Mesenchymal stem cell (in vitro differentiated cells and primary cell): ENCODE results near the gene PZP.
"Not testable (repeated sequence)": the region's sequence is repeated elsewhere in the genome, so short reads cannot be mapped to it uniquely, and the experiment has no call there.

ENCODE experiments used
- DNase-seq: peaks from one replicate; pipeline ENCODE4 v3.0.0-alpha.2; 2013
- H2AFZ ChIP-seq: one replicate; pipeline ENCODE4 v1.6.1; 2013; ENCODE audit warnings: low read depth, mild to moderate bottlenecking, control low read depth, inconsistent platforms, low read length, moderate library complexity
- H2AK5ac ChIP-seq: 2 replicates; pipeline ENCODE4 v1.6.1; 2013; ENCODE audit warnings: low read length, moderate library complexity, mild to moderate bottlenecking, inconsistent platforms; ENCODE audit not compliant: severe bottlenecking
- H2BK120ac ChIP-seq: one replicate; pipeline ENCODE4 v1.6.1; 2013; ENCODE audit warnings: low read depth, mild to moderate bottlenecking, inconsistent platforms, low read length, moderate library complexity
- H2BK12ac ChIP-seq, 2 experiments: one replicate each; pipeline ENCODE4 v1.6.1; 2013; ENCODE audit warnings: inconsistent platforms in 2 of 2, low read length in 2 of 2, mild to moderate bottlenecking in 2 of 2, moderate library complexity in 2 of 2, control low read depth in 1 of 2
- H2BK15ac ChIP-seq: one replicate; pipeline ENCODE4 v1.6.1; 2013; ENCODE audit warnings: mild to moderate bottlenecking, low read depth, inconsistent platforms; ENCODE audit not compliant: poor library complexity, severe bottlenecking
- H2BK5ac ChIP-seq: 2 replicates; pipeline ENCODE4 v1.6.1; 2013; ENCODE audit warnings: low read depth, mild to moderate bottlenecking, low read length, control low read depth, inconsistent platforms; ENCODE audit not compliant: poor library complexity, severe bottlenecking
- H3K14ac ChIP-seq, 2 experiments: one replicate each; pipeline ENCODE4 v1.6.1; 2013; ENCODE audit warnings: inconsistent platforms in 2 of 2, low read length in 2 of 2, control low read depth in 1 of 2, mild to moderate bottlenecking in 1 of 2, moderate library complexity in 1 of 2
- H3K18ac ChIP-seq, 2 experiments: one replicate each; pipeline ENCODE4 v1.6.1; 2013; ENCODE audit warnings: inconsistent platforms in 2 of 2, low read length in 2 of 2, control low read depth in 1 of 2, low read depth in 1 of 2, mild to moderate bottlenecking in 1 of 2
- H3K23ac ChIP-seq, 2 experiments: one replicate each; pipeline ENCODE4 v1.6.1; 2013; ENCODE audit warnings: inconsistent platforms in 2 of 2, low read length in 2 of 2, mild to moderate bottlenecking in 2 of 2, moderate library complexity in 2 of 2, control low read depth in 1 of 2
- H3K27ac ChIP-seq: 2 replicates; pipeline ENCODE4 v1.5.1; 2013; ENCODE audit warnings: mild to moderate bottlenecking, moderate library complexity, low read length, control low read depth, inconsistent platforms; ENCODE audit not compliant: poor library complexity, severe bottlenecking
- H3K27me3 ChIP-seq, 2 experiments: 2 replicates each; pipeline versions ENCODE4 v1.6.1 to v1.7.0; 2013; ENCODE audit warnings: low read length in 2 of 2, mild to moderate bottlenecking in 2 of 2, moderate library complexity in 2 of 2, control low read depth in 1 of 2, inconsistent platforms in 1 of 2; ENCODE audit not compliant: control insufficient read depth in 1 of 2, insufficient read depth in 1 of 2
- H3K36me3 ChIP-seq, 2 experiments: 2 replicates each; pipeline versions ENCODE4 v1.6.1 to v1.7.0; 2013; ENCODE audit warnings: low read length in 2 of 2, control low read depth in 1 of 2, inconsistent platforms in 1 of 2, low read depth in 1 of 2, mild to moderate bottlenecking in 1 of 2; ENCODE audit not compliant: insufficient read depth in 2 of 2, control insufficient read depth in 1 of 2
- H3K4ac ChIP-seq, 2 experiments: one replicate each; pipeline ENCODE4 v1.6.1; 2013; ENCODE audit warnings: inconsistent platforms in 2 of 2, low read length in 2 of 2, mild to moderate bottlenecking in 2 of 2, moderate library complexity in 2 of 2, control low read depth in 1 of 2, low read depth in 1 of 2
- H3K4me1 ChIP-seq: 2 replicates; pipeline ENCODE4 v1.6.1; 2013; ENCODE audit warnings: low read depth, low read length, control low read depth; ENCODE audit not compliant: control insufficient read depth, insufficient read depth
- H3K4me2 ChIP-seq: 2 replicates; pipeline ENCODE4 v1.6.1; 2013; ENCODE audit warnings: low read length, mild to moderate bottlenecking, inconsistent platforms; ENCODE audit not compliant: poor library complexity, severe bottlenecking
- H3K4me3 ChIP-seq, 2 experiments: 2 replicates each; pipeline versions ENCODE4 v1.5.1 to v1.7.0; 2013; ENCODE audit warnings: low read length in 2 of 2, mild to moderate bottlenecking in 2 of 2, control low read depth in 1 of 2, low read depth in 1 of 2; ENCODE audit not compliant: insufficient read depth in 1 of 2
- H3K79me1 ChIP-seq: replicated peaks from 2 replicates; pipeline ENCODE4 v1.6.1; 2013; ENCODE audit warnings: mild to moderate bottlenecking, control low read depth, low read length, inconsistent platforms; ENCODE audit not compliant: poor library complexity, severe bottlenecking
- H3K9ac ChIP-seq: 2 replicates; pipeline ENCODE4 v1.7.0; 2013; ENCODE audit warnings: mild to moderate bottlenecking, low read length, moderate library complexity
- H3K9me3 ChIP-seq: 2 replicates; pipeline ENCODE4 v1.7.0; 2013; ENCODE audit warnings: mild to moderate bottlenecking, low read length; ENCODE audit not compliant: control insufficient read depth
- H4K8ac ChIP-seq: one replicate; pipeline ENCODE4 v1.6.1; 2013; ENCODE audit warnings: inconsistent platforms, mild to moderate bottlenecking, low read length, moderate library complexity
- H4K91ac ChIP-seq: one replicate; pipeline ENCODE4 v1.6.1; 2013; ENCODE audit warnings: mild to moderate bottlenecking, low read length, inconsistent platforms
- WGBS: methylation state at CpG from one replicate; pipeline ENCODE4 v1.1.7; 2013; ENCODE audit warnings: mixed read lengths; 5-methylcytosine and 5-hydroxymethylcytosine counted together

The PZP gene

DNA sequence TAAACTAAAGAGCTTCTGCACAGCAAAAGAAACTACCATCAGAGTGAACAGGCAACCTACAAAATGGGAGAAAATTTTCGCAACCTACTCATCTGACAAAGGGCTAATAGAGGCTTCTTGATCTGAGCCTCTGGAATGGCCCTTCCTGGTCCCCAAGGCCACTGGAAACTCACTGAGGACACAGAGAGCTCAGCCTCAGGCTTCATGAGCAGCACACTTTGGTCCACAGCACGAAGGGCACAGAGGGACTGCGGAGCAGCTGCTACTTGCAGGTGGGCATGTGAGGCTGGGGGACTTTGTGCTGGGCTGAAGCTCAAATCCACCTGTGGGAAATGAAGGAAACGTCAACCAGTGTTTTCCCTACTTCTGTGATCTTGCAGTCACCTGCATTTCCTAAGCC lies 27.4 kb downstream of the PZP start:
- H3K36me3 ChIP-seq = no peaks in the 10 kb centered on the region
- no peak overlapping the region for H3K4me2 ChIP-seq
- H3K27ac ChIP-seq = no peak overlapping the region
- H3K27me3 ChIP-seq = no peaks in the 10 kb centered on the region
- H2AFZ ChIP-seq = no peak overlapping the region
- H4K91ac ChIP-seq = no peak overlapping the region
- no peak overlapping the region for H2BK15ac ChIP-seq
- H3K14ac ChIP-seq = no peak overlapping the region
- H3K4ac ChIP-seq = no peak overlapping the region
- H2BK120ac ChIP-seq = no peak overlapping the region
- H3K4me3 ChIP-seq = no peak overlapping the region
- H2BK5ac ChIP-seq = no peak overlapping the region
- no peaks in the 10 kb centered on the region for H3K79me1 ChIP-seq
- DNase-seq = no peak
- no peak overlapping the region for H2BK12ac ChIP-seq
- H3K9ac ChIP-seq = no peak overlapping the region
- H3K9me3 ChIP-seq = no peaks in the 10 kb centered on the region
- no peak overlapping the region for H3K23ac ChIP-seq
- H4K8ac ChIP-seq = no peak overlapping the region
- H2AK5ac ChIP-seq = no peak overlapping the region
- 67% methylated on average over 3 of the region's 4 CpGs for WGBS
- no peaks in the 10 kb centered on the region for H3K4me1 ChIP-seq
- no peak overlapping the region for H3K18ac ChIP-seq

DNA sequence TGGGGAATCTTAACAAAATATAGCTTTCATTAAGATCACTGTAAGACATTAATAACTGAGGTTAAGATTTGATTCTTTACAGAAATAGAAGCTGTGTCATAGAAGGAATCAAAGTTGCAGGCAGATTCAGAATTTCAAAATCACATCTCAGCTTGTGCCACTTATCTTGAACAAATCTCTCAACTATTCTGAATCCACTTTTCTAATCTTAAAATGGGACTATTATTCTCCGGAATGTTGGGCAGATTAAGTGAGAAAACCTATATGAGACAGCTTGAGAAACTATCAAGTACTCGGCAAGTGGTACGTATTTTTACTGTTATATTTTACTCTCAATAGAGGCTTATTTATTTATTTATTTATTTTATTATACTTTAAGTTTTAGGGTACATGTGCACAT lies 28.4 kb downstream of the PZP start:
- Histone ChIP-seq H2BK5ac (no peak overlapping the region), H2AK5ac (no peak overlapping the region), H3K36me3 (no peaks in the 10 kb centered on the region), H2BK120ac (no peak overlapping the region), H4K8ac (no peak overlapping the region), H3K4me2 (no peak overlapping the region), H3K4ac (no peak overlapping the region), H2BK15ac (no peak overlapping the region), H2AFZ (no peak overlapping the region), H4K91ac (no peak overlapping the region), H2BK12ac (no peak overlapping the region), H3K9me3 (no peaks in the 10 kb centered on the region), H3K4me1 (no peaks in the 10 kb centered on the region), H3K9ac (no peak overlapping the region), H3K4me3 (no peak overlapping the region), H3K27me3 (no peaks in the 10 kb centered on the region), H3K23ac (no peak overlapping the region), H3K14ac (no peak overlapping the region), H3K18ac (no peak overlapping the region), H3K79me1 (no peaks in the 10 kb centered on the region), H3K27ac (no peak overlapping the region)
- WGBS = no CpG with 5 or more reads among the region's 3 CpGs
- DNase-seq = no peak

DNA sequence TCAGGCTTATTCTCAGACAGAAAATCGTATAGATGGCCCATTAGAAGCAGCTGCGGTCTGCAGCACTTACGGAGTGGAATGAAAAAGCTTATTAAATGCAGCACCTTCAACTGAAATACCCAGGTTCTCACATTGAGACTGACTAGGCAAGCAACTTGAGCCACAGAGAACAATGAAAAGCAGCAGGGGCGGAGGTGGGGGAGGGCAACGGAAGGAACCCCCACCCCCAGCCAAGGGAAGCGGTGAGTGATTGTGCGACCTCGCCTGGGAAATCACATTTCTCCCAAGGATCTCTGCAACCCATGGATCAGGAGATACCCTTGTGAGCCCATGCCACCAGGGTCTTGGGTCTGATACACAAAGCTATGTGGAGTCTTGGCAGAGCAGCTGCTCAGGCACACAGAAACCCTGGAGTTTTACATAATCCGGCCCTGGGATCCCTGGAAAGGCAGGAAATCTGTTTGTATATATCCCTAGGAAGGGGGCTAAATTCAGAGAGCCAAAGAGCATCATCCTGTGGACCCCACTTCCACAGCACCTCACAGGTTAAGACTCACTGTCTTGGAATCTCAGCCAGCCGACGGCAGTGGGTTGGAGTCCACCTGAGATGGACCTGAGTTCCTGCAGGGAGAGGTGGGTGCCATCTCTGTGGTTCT lies 38.1 kb downstream of the PZP start:
- H2BK15ac ChIP-seq = no peak overlapping the region
- DNase-seq = no peak

DNA sequence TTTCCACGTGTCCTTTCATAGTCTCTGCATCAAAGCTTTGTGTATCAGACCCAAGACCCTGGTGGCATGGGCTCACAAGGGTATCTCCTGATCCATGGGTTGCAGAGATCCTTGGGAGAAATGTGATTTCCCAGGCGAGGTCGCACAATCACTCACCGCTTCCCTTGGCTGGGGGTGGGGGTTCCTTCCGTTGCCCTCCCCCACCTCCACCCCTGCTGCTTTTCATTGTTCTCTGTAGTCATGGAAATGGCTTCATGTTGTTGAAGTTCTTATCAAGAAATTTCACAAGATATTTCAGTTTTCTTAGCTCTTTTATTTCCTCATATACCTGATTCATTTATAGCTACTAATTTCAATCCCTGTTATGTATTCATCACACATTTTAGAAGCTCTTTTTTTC lies 40.9 kb downstream of the PZP start:
- H4K8ac ChIP-seq, H3K27me3 ChIP-seq, DNase-seq, H3K27ac ChIP-seq, H2AFZ ChIP-seq, H2BK15ac ChIP-seq, H3K4me2 ChIP-seq, H3K79me1 ChIP-seq, H3K14ac ChIP-seq, H3K36me3 ChIP-seq, H4K91ac ChIP-seq, H3K18ac ChIP-seq, H3K4ac ChIP-seq, H2AK5ac ChIP-seq, H2BK12ac ChIP-seq, H3K9me3 ChIP-seq, H3K9ac ChIP-seq, H2BK120ac ChIP-seq, H2BK5ac ChIP-seq, H3K4me1 ChIP-seq, H3K23ac ChIP-seq, H3K4me3 ChIP-seq: not testable (repeated sequence)
- WGBS = 64% methylated on average over 1 of the region's 5 CpGs

More for the DNA sequence above, 38.1 kb downstream of the PZP start:
- no peak overlapping the region for H3K4ac ChIP-seq
- no peak overlapping the region for H3K14ac ChIP-seq
- no peaks in the 10 kb centered on the region for H3K79me1 ChIP-seq
- no peaks in the 10 kb centered on the region for H3K27me3 ChIP-seq
- H3K4me3 ChIP-seq = no peak overlapping the region
- H3K4me2 ChIP-seq = no peak overlapping the region
- H2AK5ac ChIP-seq = no peak overlapping the region
- H3K18ac ChIP-seq = no peak overlapping the region
- no peak overlapping the region for H2BK12ac ChIP-seq
- no peak overlapping the region for H2BK5ac ChIP-seq
- no peaks in the 10 kb centered on the region for H3K9me3 ChIP-seq
- H3K27ac ChIP-seq = no peak overlapping the region
- no peak overlapping the region for H4K91ac ChIP-seq
- no peak overlapping the region for H3K9ac ChIP-seq
- no peak overlapping the region for H2AFZ ChIP-seq
- H3K23ac ChIP-seq = no peak overlapping the region
- H2BK120ac ChIP-seq = no peak overlapping the region
- 65% methylated on average over 10 of the region's 11 CpGs for WGBS
- H3K36me3 ChIP-seq = no peaks in the 10 kb centered on the region
- no peaks in the 10 kb centered on the region for H3K4me1 ChIP-seq
- H4K8ac ChIP-seq = no peak overlapping the region
